ENCODE data around the gene PIK3C2B. TPM values are rescaled to one million over a fixed set of nuclear protein-coding genes. Genes with fewer than 3 reads are reported as not detected.
"Not testable (repeated sequence)": the region's sequence is repeated elsewhere in the genome, so short reads cannot be mapped to it uniquely, and the experiment has no call there.

Gene PIK3C2B
- total and polyA plus RNA-seq, 4 donors, result 11.9 to 37.6 (median 25.0) TPM

GRCh38 chr1:204528677-204529076 is 34.1 kb upstream of the PIK3C2B start:
- H3K4me3 ChIP-seq, result no peak overlapping the region
- 90 to 95% methylated on average over 8 of the region's 8 CpGs for WGBS, 2 donors
- no peak for DNase-seq
- ATAC-seq (ENCODE audit: insufficient read depth, low FRiP score), result no peak
- H3K27ac ChIP-seq (ENCODE audit: low read depth in 1 of 2, low read length in 1 of 2), result no peak overlapping the region
- TF ChIP-seq, protein P1, sequence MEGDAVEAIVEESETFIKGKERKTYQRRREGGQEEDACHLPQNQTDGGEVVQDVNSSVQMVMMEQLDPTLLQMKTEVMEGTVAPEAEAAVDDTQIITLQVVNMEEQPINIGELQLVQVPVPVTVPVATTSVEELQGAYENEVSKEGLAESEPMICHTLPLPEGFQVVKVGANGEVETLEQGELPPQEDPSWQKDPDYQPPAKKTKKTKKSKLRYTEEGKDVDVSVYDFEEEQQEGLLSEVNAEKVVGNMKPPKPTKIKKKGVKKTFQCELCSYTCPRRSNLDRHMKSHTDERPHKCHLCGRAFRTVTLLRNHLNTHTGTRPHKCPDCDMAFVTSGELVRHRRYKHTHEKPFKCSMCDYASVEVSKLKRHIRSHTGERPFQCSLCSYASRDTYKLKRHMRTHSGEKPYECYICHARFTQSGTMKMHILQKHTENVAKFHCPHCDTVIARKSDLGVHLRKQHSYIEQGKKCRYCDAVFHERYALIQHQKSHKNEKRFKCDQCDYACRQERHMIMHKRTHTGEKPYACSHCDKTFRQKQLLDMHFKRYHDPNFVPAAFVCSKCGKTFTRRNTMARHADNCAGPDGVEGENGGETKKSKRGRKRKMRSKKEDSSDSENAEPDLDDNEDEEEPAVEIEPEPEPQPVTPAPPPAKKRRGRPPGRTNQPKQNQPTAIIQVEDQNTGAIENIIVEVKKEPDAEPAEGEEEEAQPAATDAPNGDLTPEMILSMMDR (IDR thresholded peaks at IDR 0.05; ENCODE audit: control extremely low read depth, extremely low read depth), result no peak
- no peak overlapping the region for H3K9ac ChIP-seq (ENCODE audit: insufficient read depth in 1 of 2, low read length in 2 of 2)
- no peaks in the 10 kb centered on the region for H3K27me3 ChIP-seq (ENCODE audit: control insufficient read depth in 3 of 3, insufficient read depth in 3 of 3, low read length in 2 of 3)
- H3K36me3 ChIP-seq (ENCODE audit: control insufficient read depth in 4 of 4, insufficient read depth in 4 of 4, low read length in 4 of 4), result peaks cover 31 to 42% (median 33%) of the 10 kb centered on the region in 4 donors
- no peaks in the 10 kb centered on the region for H3K4me1 ChIP-seq (ENCODE audit: control insufficient read depth in 5 of 5, insufficient read depth in 5 of 5, low read length in 5 of 5)
- no peaks in the 10 kb centered on the region for H3K9me3 ChIP-seq (ENCODE audit: control insufficient read depth in 4 of 4, insufficient read depth in 3 of 4, low read length in 3 of 4)

- H3K9me3 ChIP-seq (ENCODE audit: control insufficient read depth in 4 of 4, insufficient read depth in 3 of 4, low read length in 3 of 4), result no peaks in the 10 kb centered on the region
- WGBS, 2 donors, result 93 to 94% methylated on average over 5 of the region's 5 CpGs
- no peaks in the 10 kb centered on the region for H3K4me1 ChIP-seq (ENCODE audit: control insufficient read depth in 5 of 5, insufficient read depth in 5 of 5, low read length in 5 of 5)
- no peak overlapping the region for H3K4me3 ChIP-seq
- no peaks in the 10 kb centered on the region for H3K27me3 ChIP-seq (ENCODE audit: control insufficient read depth in 3 of 3, insufficient read depth in 3 of 3, low read length in 2 of 3)
- TF ChIP-seq, protein P1 (IDR thresholded peaks at IDR 0.05; ENCODE audit: control extremely low read depth, extremely low read depth), result no peak
- ATAC-seq (ENCODE audit: insufficient read depth, low FRiP score), result no peak
- H3K27ac ChIP-seq (ENCODE audit: low read depth in 1 of 2, low read length in 1 of 2), result no peak overlapping the region
- peaks cover 30 to 38% (median 31%) of the 10 kb centered on the region in 4 donors for H3K36me3 ChIP-seq (ENCODE audit: control insufficient read depth in 4 of 4, insufficient read depth in 4 of 4, low read length in 4 of 4)
- no peak overlapping the region for H3K9ac ChIP-seq (ENCODE audit: insufficient read depth in 1 of 2, low read length in 2 of 2)
- no peak for DNase-seq
Observed at GRCh38 chr1:204528241-204528640, 33.6 kb upstream of the PIK3C2B start.

- Histone ChIP-seq H3K4me1 (ENCODE audit: control insufficient read depth in 5 of 5, insufficient read depth in 5 of 5, low read length in 5 of 5) (peaks cover 0 to 4% (median 0%) of the 10 kb centered on the region in 5 donors), H3K27me3 (ENCODE audit: control insufficient read depth in 3 of 3, insufficient read depth in 3 of 3, low read length in 2 of 3) (no peaks in the 10 kb centered on the region), H3K9me3 (ENCODE audit: control insufficient read depth in 4 of 4, insufficient read depth in 3 of 4, low read length in 3 of 4) (no peaks in the 10 kb centered on the region), H3K27ac (ENCODE audit: low read depth in 1 of 2, low read length in 1 of 2) (no peak overlapping the region), H3K36me3 (ENCODE audit: control insufficient read depth in 4 of 4, insufficient read depth in 4 of 4, low read length in 4 of 4) (peaks cover 17 to 28% (median 19%) of the 10 kb centered on the region in 4 donors), H3K4me3 (no peak overlapping the region), H3K9ac (ENCODE audit: insufficient read depth in 1 of 2, low read length in 2 of 2) (no peak overlapping the region)
- 81 to 88% methylated on average over 3 of the region's 3 CpGs for WGBS, 2 donors
- ATAC-seq (ENCODE audit: insufficient read depth, low FRiP score) (no peak), DNase-seq (no peak)
- TF ChIP-seq, protein P1 (IDR thresholded peaks at IDR 0.05; ENCODE audit: control extremely low read depth, extremely low read depth), result no peak
Observed at GRCh38 chr1:204524986-204525385, 30.4 kb upstream of the PIK3C2B start.

DNA sequence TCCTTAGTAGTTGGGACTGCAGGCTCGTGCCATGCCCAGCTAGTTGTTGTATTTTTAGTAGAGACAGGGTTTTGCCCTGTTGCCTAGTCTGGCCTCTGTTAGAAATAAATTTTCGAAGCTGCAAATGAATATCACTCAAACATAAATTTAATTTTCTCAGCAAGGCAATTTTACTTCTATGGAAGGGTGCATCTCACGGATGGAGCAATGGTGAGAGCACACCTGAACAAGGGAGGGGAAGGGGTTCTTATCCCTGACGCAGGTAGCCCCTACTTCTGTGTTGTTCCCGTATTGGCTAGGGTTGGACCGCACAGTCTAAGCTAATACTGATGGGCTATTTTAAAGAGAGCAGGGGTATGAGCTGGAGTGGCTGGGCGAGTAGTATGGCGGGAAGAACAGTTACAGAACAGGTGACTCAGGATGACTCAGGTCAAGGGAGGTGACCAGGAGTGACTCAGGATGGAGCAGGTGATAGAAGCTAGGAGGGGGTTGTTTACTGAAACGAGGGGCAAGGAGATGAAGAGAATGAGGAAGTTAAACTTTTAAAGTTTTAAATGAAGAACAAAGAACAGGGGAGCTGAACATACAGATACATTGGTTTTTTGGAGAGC is 29.1 kb upstream of the PIK3C2B start:
- no peak overlapping the region for H3K4me3 ChIP-seq
- 88 to 92% methylated on average over 9 of the region's 9 CpGs for WGBS, 2 donors
- no peak overlapping the region for H3K9ac ChIP-seq (ENCODE audit: insufficient read depth in 1 of 2, low read length in 2 of 2)
- H3K4me1 ChIP-seq (ENCODE audit: control insufficient read depth in 5 of 5, insufficient read depth in 5 of 5, low read length in 5 of 5), result peaks cover 0 to 9% (median 1%) of the 10 kb centered on the region in 5 donors
- H3K36me3 ChIP-seq (ENCODE audit: control insufficient read depth in 4 of 4, insufficient read depth in 4 of 4, low read length in 4 of 4), result peaks cover 8 to 17% (median 13%) of the 10 kb centered on the region in 4 donors
- ATAC-seq (ENCODE audit: insufficient read depth, low FRiP score), result no peak
- no peaks in the 10 kb centered on the region for H3K27me3 ChIP-seq (ENCODE audit: control insufficient read depth in 3 of 3, insufficient read depth in 3 of 3, low read length in 2 of 3)
- no peaks in the 10 kb centered on the region for H3K9me3 ChIP-seq (ENCODE audit: control insufficient read depth in 4 of 4, insufficient read depth in 3 of 4, low read length in 3 of 4)
- H3K27ac ChIP-seq (ENCODE audit: low read depth in 1 of 2, low read length in 1 of 2), result no peak overlapping the region
- no peak for DNase-seq
- TF ChIP-seq, protein P1 (IDR thresholded peaks at IDR 0.05; ENCODE audit: control extremely low read depth, extremely low read depth), result no peak

GRCh38 chr1:204521941-204522521 is 27.4 kb upstream of the PIK3C2B start:
- ATAC-seq (ENCODE audit: insufficient read depth, low FRiP score); H3K27ac ChIP-seq (ENCODE audit: low read depth in 1 of 2, low read length in 1 of 2); H3K27me3 ChIP-seq (ENCODE audit: control insufficient read depth in 3 of 3, insufficient read depth in 3 of 3, low read length in 2 of 3); H3K9me3 ChIP-seq (ENCODE audit: control insufficient read depth in 4 of 4, insufficient read depth in 3 of 4, low read length in 3 of 4); DNase-seq; H3K9ac ChIP-seq (ENCODE audit: insufficient read depth in 1 of 2, low read length in 2 of 2); H3K4me3 ChIP-seq: not testable (repeated sequence)
- WGBS, 2 donors, result 80 to 91% methylated on average over 5 of the region's 5 CpGs
- Histone ChIP-seq H3K36me3 (ENCODE audit: control insufficient read depth in 4 of 4, insufficient read depth in 4 of 4, low read length in 4 of 4) (peaks cover 7 to 17% (median 10%) of the 10 kb centered on the region in 4 donors), H3K4me1 (ENCODE audit: control insufficient read depth in 5 of 5, insufficient read depth in 5 of 5, low read length in 5 of 5) (peaks cover 0 to 18% (median 8%) of the 10 kb centered on the region in 5 donors)

Data from lung (tissue), 12 donors.